ENCODE data around the gene GPR150. TPM values are rescaled to one million over a fixed set of nuclear protein-coding genes. Genes with fewer than 3 reads are reported as not detected.

The GPR150 gene
- total and polyA plus RNA-seq, 9 of the 15 experiments (the other 6 are each of a cell fraction or from before 2014, with no cell fraction given) = not detected

- Histone ChIP-seq H3K27me3 (ENCODE audit: control insufficient read depth in 2 of 2, insufficient read depth in 2 of 2, low read length in 2 of 2) (no peaks in the 10 kb centered on the region), H3K9ac (ENCODE audit: insufficient read depth in 1 of 2, low read depth in 2 of 2, low read length in 2 of 2) (no peak overlapping the region), H3K9me1 (ENCODE audit: control insufficient read depth, insufficient read depth, low read length) (no peaks in the 10 kb centered on the region), H3K79me2 (ENCODE audit: control insufficient read depth, insufficient read depth, low read length) (no peaks in the 10 kb centered on the region), H2AFZ (ENCODE audit: low read depth, low read length) (no peak overlapping the region), H3K4me2 (ENCODE audit: insufficient read depth, low read length) (no peak overlapping the region), H3K4me1 (replicated peaks in 1 of 2; ENCODE audit: control insufficient read depth in 2 of 2, insufficient read depth in 2 of 2, low read length in 2 of 2) (peaks cover 3 to 31% of the 10 kb centered on the region in 2 experiments; a peak in 4 of 5 replicates), H3K4me3 (no peak overlapping the region), H3K9me3 (replicated peaks; ENCODE audit: control insufficient read depth, insufficient read depth, low read depth, low read length) (no peaks in the 10 kb centered on the region), H3K36me3 (ENCODE audit: control insufficient read depth, insufficient read depth, low read length) (no peaks in the 10 kb centered on the region; the same call in 2 of the 3 replicates), H4K20me1 (replicated peaks; ENCODE audit: control insufficient read depth, insufficient read depth, low read length) (no peaks in the 10 kb centered on the region), H3K27ac (ENCODE audit: extremely low read depth, low read depth, low read length) (no peak overlapping the region)
- no TSS peak for BruUV-seq (replicated peaks)
- ChIA-PET CTCF (ENCODE audit: low intra/inter-chr PET ratio) (no interaction called here), POLR2A (interaction anchor here (0.8 to 3.1 kb wide), 5 partner anchors 8 to 90 kb away, joined by 3 to 18 read pairs (median 3); no protein-coding TSS in a partner anchor)
- no peak for ATAC-seq
- TF ChIP-seq NFIC (IDR thresholded peaks at IDR 0.05) = peak; percentile 34
- TF ChIP-seq ZNF586 (CRISPR knock-in tag; conservative IDR thresholded peaks at IDR 0.05) = no peak
- FAIRE-seq = no peak
- DNase-seq (ENCODE audit: extremely low read depth in 1 of 4, low spot score in 3 of 4) = no peak
- intact Hi-C loops (cut with micrococcal nuclease) = no loop called here
- in situ Hi-C loops (cut with MboI) = loop anchor here (5.0 kb wide), 1 partner anchor 59 kb away; no protein-coding TSS in a partner anchor
Measured at GRCh38 chr5:95668216-95668615, 48.3 kb downstream of the GPR150 start.

DNA sequence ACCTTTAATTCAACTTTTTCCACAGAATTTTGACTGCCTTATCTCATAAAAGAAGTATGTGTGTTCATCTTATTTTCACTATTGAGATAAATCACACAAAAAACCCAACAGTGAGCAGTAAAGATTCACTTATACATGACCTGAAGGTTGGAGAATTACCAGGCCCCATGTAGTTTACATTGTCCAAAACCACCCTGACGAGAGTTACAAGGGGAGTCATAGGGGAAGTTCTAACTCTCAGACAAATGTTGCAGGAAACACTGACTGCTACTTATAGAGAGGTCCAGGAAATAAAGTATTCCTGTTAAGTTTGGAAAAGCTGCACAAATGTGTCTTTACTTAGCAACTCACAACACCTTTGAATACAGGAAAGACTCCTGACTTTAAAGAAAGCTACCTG lies 48.8 kb downstream of the GPR150 start:
- no peaks in the 10 kb centered on the region for H3K79me2 ChIP-seq (ENCODE audit: control insufficient read depth, insufficient read depth, low read length)
- no peak overlapping the region for H3K4me2 ChIP-seq (ENCODE audit: insufficient read depth, low read length)
- H4K20me1 ChIP-seq (replicated peaks; ENCODE audit: control insufficient read depth, insufficient read depth, low read length) = no peaks in the 10 kb centered on the region
- no TSS peak for BruUV-seq (replicated peaks)
- ATAC-seq = no peak
- no peaks in the 10 kb centered on the region for H3K9me1 ChIP-seq (ENCODE audit: control insufficient read depth, insufficient read depth, low read length)
- CTCF ChIA-PET (ENCODE audit: low intra/inter-chr PET ratio) = no interaction called here
- no peak overlapping the region for H3K4me3 ChIP-seq
- in situ Hi-C loops (cut with MboI) = loop anchor here (5.0 kb wide), 1 partner anchor 59 kb away; no protein-coding TSS in a partner anchor
- peaks cover 3 to 31% of the 10 kb centered on the region in 2 experiments; a peak in 4 of 5 replicates for H3K4me1 ChIP-seq (replicated peaks in 1 of 2; ENCODE audit: control insufficient read depth in 2 of 2, insufficient read depth in 2 of 2, low read length in 2 of 2)
- no peak for FAIRE-seq
- H3K9ac ChIP-seq (ENCODE audit: insufficient read depth in 1 of 2, low read depth in 2 of 2, low read length in 2 of 2) = peak overlapping the region in 1 of 2 experiments; percentile 11; a peak in 1 of 4 replicates
- H2AFZ ChIP-seq (ENCODE audit: low read depth, low read length) = peak overlapping the region; percentile 73
- intact Hi-C loops (cut with micrococcal nuclease) = no loop called here
- H3K27ac ChIP-seq (ENCODE audit: extremely low read depth, low read depth, low read length) = no peak overlapping the region
- DNase-seq (ENCODE audit: extremely low read depth in 1 of 4, low spot score in 3 of 4) = no peak
- H3K9me3 ChIP-seq (replicated peaks; ENCODE audit: control insufficient read depth, insufficient read depth, low read depth, low read length) = no peaks in the 10 kb centered on the region
- H3K27me3 ChIP-seq (ENCODE audit: control insufficient read depth in 2 of 2, insufficient read depth in 2 of 2, low read length in 2 of 2) = no peaks in the 10 kb centered on the region
- POLR2A ChIA-PET = interaction anchor here (0.8 to 3.1 kb wide), 5 partner anchors 11 to 90 kb away, joined by 3 to 18 read pairs (median 3); no protein-coding TSS in a partner anchor
- H3K36me3 ChIP-seq (ENCODE audit: control insufficient read depth, insufficient read depth, low read length) = no peaks in the 10 kb centered on the region; the same call in 2 of the 3 replicates
- WGBS (ENCODE audit: insufficient coverage, low coverage, missing lambda C conversion rate) = 76% methylated on average over 1 of the region's 1 CpG
- TF ChIP-seq RBM15 (IDR thresholded peaks at IDR 0.05; ENCODE audit: insufficient read depth, low read length) (no peak), HNRNPH1 (optimal IDR thresholded peaks at IDR 0.05; ENCODE audit: low read depth, low read length) (no peak), SREBF2 (CRISPR knock-in tag; IDR thresholded peaks at IDR 0.05) (no peak), TGIF2 (CRISPR knock-in tag; IDR thresholded peaks at IDR 0.05) (no peak)
- TF ChIP-seq, protein P1, sequence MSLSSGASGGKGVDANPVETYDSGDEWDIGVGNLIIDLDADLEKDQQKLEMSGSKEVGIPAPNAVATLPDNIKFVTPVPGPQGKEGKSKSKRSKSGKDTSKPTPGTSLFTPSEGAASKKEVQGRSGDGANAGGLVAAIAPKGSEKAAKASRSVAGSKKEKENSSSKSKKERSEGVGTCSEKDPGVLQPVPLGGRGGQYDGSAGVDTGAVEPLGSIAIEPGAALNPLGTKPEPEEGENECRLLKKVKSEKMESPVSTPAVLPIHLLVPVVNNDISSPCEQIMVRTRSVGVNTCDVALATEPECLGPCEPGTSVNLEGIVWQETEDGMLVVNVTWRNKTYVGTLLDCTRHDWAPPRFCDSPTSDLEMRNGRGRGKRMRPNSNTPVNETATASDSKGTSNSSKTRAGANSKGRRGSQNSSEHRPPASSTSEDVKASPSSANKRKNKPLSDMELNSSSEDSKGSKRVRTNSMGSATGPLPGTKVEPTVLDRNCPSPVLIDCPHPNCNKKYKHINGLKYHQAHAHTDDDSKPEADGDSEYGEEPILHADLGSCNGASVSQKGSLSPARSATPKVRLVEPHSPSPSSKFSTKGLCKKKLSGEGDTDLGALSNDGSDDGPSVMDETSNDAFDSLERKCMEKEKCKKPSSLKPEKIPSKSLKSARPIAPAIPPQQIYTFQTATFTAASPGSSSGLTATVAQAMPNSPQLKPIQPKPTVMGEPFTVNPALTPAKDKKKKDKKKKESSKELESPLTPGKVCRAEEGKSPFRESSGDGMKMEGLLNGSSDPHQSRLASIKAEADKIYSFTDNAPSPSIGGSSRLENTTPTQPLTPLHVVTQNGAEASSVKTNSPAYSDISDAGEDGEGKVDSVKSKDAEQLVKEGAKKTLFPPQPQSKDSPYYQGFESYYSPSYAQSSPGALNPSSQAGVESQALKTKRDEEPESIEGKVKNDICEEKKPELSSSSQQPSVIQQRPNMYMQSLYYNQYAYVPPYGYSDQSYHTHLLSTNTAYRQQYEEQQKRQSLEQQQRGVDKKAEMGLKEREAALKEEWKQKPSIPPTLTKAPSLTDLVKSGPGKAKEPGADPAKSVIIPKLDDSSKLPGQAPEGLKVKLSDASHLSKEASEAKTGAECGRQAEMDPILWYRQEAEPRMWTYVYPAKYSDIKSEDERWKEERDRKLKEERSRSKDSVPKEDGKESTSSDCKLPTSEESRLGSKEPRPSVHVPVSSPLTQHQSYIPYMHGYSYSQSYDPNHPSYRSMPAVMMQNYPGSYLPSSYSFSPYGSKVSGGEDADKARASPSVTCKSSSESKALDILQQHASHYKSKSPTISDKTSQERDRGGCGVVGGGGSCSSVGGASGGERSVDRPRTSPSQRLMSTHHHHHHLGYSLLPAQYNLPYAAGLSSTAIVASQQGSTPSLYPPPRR (CRISPR knock-in tag; IDR thresholded peaks at IDR 0.05; ENCODE audit: borderline replicate concordance) = no peak
